Left kidney (tissue), 2 donors: Measurements from ENCODE around the gene MCIDAS. TPM values are rescaled to one million over a fixed set of nuclear protein-coding genes. Genes with fewer than 3 reads are reported as not detected.

Experiments used
- DNase-seq: peaks from one replicate; pipeline ENCODE4 v3.0.0-alpha.2; 2013
- polyA plus RNA-seq: library from polyadenylated mRNA; unstranded; fragments of 120-200 nt; gene quantifications from one replicate; pipeline ENCODE4 v1.2.1, GENCODE V29; 2013; ENCODE audit not compliant: insufficient read length

MCIDAS gene
- polyA plus RNA-seq, 1 donor, result 0.71 TPM

DNA sequence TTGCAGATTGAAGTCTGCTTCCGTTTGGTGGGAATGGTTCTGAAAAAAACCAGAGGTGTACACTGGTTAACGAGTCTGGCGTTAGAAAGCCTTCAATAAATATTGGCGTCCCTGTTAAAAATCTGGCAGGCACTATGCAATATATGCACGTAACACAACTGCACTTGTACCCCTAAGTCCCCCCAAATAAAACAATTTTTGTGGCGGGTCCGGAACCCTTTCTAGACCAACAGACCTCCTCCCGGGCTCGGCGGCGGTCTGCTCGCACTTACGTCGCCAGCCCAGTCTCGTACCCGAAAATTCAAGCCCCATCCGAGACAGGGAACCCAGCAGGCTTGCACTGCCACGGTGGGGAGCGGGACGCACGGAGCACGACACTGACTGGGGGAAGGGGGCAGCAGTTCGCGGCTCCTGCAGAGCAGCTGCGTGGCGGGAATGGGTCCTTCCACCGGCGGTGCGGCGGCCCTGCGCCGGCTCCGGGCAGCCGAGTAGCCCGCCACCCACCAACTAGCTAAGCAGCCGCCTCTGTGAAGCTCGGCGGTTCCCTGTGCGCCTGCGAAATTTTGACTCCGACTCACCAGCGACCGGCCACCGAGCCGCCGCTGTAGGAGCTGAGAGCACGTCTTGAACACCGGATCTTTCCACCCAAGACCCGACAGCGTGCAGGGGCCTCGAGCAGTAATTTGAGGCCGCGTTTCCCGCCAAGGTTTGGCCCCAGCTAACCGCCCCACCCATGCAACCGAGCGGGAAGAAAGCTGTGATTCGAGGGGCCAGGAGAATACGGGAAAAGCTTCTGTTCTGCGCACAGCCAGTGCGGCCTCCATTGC lies 3.9 kb downstream of the MCIDAS start:
- DNase-seq, result peak; percentile 18

GRCh38 chr5:55222092-55222984 lies 4.8 kb downstream of the MCIDAS start:
- peak; percentile 14 for DNase-seq

DNA sequence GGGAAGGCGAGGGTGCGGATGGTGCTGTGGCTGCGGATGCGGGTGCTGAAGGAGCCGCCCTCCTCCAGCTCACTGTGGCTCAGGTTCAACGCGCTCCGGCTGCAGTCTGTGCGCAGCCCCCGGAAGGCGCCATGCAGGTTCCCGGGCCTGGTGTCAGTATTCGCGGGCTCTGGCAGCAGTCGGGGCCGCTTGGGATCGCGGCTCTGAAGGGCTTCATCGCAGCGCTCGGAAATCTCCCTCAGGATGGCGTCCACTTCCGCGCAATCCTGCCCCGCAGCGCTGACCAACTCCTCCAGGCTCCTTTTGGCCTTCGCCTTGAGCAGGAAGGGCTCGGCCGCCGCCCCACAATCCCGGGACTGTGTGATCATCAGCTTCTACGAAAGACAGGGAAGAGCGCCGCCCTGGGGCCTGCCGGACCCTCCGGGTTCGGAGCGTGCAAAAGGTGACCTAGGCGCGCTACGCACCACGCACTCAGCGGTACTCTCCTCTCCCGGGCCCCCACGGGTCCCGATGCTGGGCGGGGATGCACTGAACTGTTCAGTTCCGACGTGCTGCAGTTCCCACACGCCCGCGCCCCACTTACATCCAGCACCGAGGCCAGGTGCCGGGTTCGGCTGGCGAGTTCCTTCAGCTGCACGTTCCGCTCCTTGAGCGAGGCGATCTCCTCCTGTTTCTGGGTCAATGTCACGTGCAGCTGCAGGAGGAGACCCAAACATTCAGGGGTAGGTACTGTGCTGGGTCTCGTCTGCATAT lies 6.5 kb downstream of the MCIDAS start:
- no peak for DNase-seq

DNA sequence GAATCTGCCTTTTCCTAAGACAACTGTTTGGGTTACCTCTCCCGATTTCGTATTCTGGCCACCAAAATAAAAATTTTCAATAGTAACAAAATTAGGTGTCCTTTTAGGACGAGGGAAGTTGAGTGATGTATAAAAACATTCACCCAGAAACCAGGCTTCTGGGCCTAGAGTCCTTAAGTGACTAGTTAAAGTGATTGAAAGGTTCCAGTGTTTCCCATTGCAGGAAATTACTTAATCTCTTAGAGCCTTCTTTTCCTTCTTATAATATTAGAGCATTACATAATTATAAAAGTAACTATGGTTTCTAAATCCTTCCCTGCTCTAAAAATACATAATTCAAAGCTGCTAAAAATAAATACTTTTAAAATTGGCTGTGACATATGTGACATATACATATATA lies 7.3 kb downstream of the MCIDAS start:
- DNase-seq, result no peak

DNA sequence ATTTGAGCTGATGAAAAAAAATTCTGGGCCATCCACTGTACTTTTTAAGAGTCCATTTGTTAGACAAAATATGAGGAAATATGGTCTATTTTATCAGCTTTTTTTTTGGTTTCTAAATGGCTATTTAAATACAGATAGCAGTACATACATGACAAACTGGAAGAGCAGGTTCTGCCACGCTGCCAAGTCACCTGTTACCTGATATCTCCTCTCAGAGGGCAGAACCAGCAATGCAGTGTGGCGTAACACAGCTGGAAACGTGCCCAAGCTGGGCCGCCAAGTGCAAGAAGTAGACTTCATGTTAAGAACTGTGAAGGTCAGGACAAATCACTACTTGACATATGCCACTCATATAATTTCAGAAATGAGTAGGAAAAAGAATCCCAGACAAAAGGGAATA lies 8.1 kb downstream of the MCIDAS start:
- DNase-seq, result peak; percentile 43

GRCh38 chr5:55211184-55211874 lies 15.8 kb downstream of the MCIDAS start:
- DNase-seq, result no peak

- DNase-seq, result no peak
Measured at GRCh38 chr5:55205001-55205400, 22.1 kb downstream of the MCIDAS start.

GRCh38 chr5:55191165-55191564 lies 36.0 kb downstream of the MCIDAS start:
- no peak for DNase-seq

- no peak for DNase-seq
Measured at GRCh38 chr5:55188656-55189540, 38.2 kb downstream of the MCIDAS start.

- no peak for DNase-seq
Measured at GRCh38 chr5:55187370-55187769, 39.7 kb downstream of the MCIDAS start.

DNA sequence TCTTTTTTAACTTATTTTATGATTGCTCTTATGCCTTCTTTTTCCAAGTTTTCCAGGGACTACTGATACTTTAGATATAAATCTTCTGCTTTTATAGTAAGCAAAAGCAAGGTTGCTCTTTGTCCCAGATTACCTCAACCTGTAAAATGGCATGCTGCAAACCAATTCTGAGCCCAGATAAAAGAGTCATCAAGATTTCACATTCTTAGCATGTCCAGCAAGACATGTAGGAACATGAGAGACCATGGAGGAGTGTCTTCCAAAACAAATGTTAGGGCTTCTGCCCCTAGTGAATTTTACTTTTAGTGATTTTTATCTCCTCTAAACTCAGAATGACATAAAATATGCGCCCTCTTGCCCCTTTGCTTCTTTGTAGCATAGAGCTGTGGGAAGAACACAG lies 47.1 kb downstream of the MCIDAS start:
- DNase-seq, result no peak

DNA sequence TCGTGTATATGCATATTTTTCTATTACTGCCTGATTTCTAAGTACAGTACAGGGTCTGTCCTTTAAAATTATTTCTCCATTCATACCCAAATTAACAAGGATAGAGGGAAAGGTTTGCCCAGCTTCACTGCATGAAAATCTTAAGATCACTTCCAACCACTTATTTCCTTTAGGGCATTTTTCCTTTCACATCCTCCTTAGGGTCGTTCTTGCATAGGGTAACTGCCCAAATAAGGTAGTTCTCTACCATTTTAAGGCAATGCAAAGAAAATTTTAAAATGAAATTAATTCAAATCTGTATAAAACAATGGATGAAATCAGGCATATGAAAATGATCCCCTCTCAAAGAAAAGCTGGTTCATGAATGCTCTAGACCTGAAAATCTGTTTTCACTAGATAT lies 50.0 kb downstream of the MCIDAS start:
- DNase-seq, result no peak

- no peak for DNase-seq
Measured at GRCh38 chr5:55176176-55176818, 50.8 kb downstream of the MCIDAS start.

DNA sequence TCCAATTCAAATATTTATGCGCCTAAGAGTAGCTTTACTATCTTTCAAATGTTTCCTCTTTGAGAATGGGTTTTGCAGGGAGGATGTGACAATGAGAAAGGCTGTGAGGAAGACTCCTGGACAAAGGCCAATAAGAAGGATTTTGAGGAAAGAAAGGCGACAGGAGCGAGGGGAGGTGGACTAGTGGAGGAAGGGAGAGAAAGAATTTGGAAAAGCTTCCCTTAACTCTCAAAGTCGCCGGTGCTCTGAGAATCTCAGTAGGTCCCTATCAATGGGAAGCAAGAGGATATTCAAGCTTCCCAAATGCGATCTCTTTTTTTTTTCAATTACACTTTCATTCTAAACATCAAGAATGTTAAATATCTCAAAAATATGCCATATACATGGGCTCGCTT lies 51.3 kb downstream of the MCIDAS start:
- DNase-seq, result no peak

DNA sequence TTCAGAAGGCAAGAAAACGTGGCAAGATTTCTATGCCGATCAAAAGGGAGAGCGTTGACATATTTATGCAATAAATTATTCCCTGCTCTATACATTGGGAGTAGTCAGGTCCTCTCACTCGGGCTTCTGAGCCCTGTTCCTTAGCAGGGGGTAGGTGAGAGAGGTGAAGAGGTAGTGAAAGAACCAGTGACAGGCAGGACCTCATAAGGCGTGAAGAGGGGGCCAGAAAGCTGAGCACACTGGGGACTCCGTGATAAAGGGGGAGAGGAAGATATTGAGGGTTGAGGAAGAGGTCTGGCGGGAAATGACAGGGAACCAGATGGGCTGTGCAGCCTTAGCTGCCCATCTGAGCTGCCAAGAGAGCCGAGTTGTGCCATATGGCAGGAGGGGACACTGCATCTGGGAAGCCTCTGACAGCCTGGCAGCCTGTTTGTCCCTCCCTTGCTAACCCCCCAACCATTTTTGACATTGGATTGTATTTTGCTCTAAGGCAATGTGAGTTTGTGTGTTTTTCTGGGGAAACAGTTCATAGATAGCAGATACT lies 53.4 kb downstream of the MCIDAS start:
- DNase-seq, result no peak

GRCh38 chr5:55172937-55173686 lies 54.0 kb downstream of the MCIDAS start, which contains the start of gene CDC20B:
Gene CDC20B (minus strand): TSS chr5:55173177. CDS start chr5:55173000, 177 bp downstream.
- peak; percentile 72 for DNase-seq

- DNase-seq, result peak; percentile 86
Measured at GRCh38 chr5:55172051-55172899, 54.8 kb downstream of the MCIDAS start.

DNA sequence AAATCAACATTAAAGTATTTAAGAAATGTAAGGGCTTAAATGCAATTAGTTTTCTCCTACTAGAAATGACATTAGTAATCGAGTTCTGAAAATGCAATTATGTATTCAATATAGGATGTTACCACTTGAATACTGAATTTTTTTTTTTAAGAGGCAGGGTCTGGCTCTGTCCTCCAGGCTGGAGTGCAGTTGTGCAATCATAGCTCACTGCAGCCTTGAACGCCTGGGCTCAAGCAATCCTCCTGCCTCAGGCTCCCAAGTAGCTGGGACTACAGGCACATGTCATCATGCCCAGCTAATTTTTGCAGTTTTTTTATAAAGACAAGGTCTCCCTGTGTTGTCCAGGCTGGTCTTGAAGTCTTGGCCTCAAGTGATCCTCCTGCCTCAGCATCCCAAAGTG lies 55.6 kb downstream of the MCIDAS start:
- no peak for DNase-seq
